Adrenal gland (tissue), 12 donors: Measurements from ENCODE around the gene RMI1. TPM values are rescaled to one million over a fixed set of nuclear protein-coding genes. Genes with fewer than 3 reads are reported as not detected.
"Not testable (repeated sequence)": the region's sequence is repeated elsewhere in the genome, so short reads cannot be mapped to it uniquely, and the experiment has no call there.

ENCODE experiments used
- DNase-seq, 7 donors: peaks; one replicate each; pipeline ENCODE4 v3.0.0-alpha.2; 2019 to 2020
- H3K27ac ChIP-seq, 5 donors: fragments of 200-600 bp; sonication (generic) in 4 of 5; 1 replicate in 3 of 5; 2 replicates in 2 of 5; pipeline versions ENCODE4 v1.5.1 to v1.8.0; 2016 to 2020; ENCODE audit warnings: mild to moderate bottlenecking in 1 of 5
- H3K27me3 ChIP-seq: fragments of 200-600 bp; 2 replicates; pipeline ENCODE4 v1.8.0; 2021
- H3K36me3 ChIP-seq, 2 donors: fragments of 200-600 bp; replicated peaks in 1 of 2; 1 replicate in 1 of 2; 2 replicates in 1 of 2; pipeline versions ENCODE4 v1.5.1 to v1.8.0; 2018 to 2022
- H3K4me1 ChIP-seq, 2 donors: fragments of 200-600 bp; replicated peaks in 1 of 2; 1 replicate in 1 of 2; 2 replicates in 1 of 2; pipeline versions ENCODE4 v1.5.1 to v1.8.0; 2018 to 2021
- H3K4me3 ChIP-seq, 4 donors: fragments of 200-600 bp; sonication (generic) in 3 of 4; one replicate each; pipeline ENCODE4 v1.5.1; 2016 to 2018
- H3K9me3 ChIP-seq, 3 donors: fragments of 200-600 bp; sonication (generic) in 1 of 3; replicated peaks in 1 of 3; 1 replicate in 2 of 3; 2 replicates in 1 of 3; pipeline versions ENCODE4 v1.5.1 to v1.8.0; 2016 to 2021
- POLR2A ChIP-seq, 2 donors: fragments of 450-650 bp; IDR thresholded peaks; one replicate each; pipeline ENCODE4 v1.6.1; 2017; ENCODE audit warnings: antibody characterized with exemption in 2 of 2, mild to moderate bottlenecking in 2 of 2, moderate library complexity in 1 of 2
- WGBS, 4 donors: extraction: QIAGEN DNeasy Blood & Tissue Kit in 2 of 4; methylation state at CpG; one replicate each; pipeline versions ENCODE4 v1.1.5 to v1.1.7; 2013 to 2017; 5-methylcytosine and 5-hydroxymethylcytosine counted together
- intact Hi-C, 2 donors: fragments of 100-400 bp; cut with DNase I; formaldehyde crosslinking; loops; one replicate each; pipeline versions ENCODE4 v1.14.1 to v1.15.0; 2022 to 2023
- polyA plus RNA-seq, 3 donors: library from polyadenylated mRNA; stranded (reverse); fragments of 200-250 nt in 2 of 3; fragments of 350-450 nt in 1 of 3; fragmentation: Illumina TruSeq in 1 of 3; extraction: RNeasy Lipid Tissue Mini Kit (QIAGEN cat#74804) in 1 of 3; gene quantifications; one replicate each; pipeline ENCODE4 v1.2.3, GENCODE V29; 2013 to 2014
- total RNA-seq, 9 donors: library from RNA; depleted of rRNA in 4 of 9; stranded (reverse); fragments of >200 nt in 4 of 9; fragments of 120-200 nt in 1 of 9; fragmentation: NEBNext Ultra II Directional in 1 of 9; extraction: Animal tissue kit (Norgen Biotek cat#: 25700) in 1 of 9; gene quantifications; one replicate each; pipeline versions ENCODE4 v1.1.0 to v1.2.4, GENCODE V29; 2013 to 2023
- TF ChIP-seq, protein P1 (sequence below), 6 experiments: fragments of 450-650 bp in 4 of 6; fragments of 200-600 bp in 2 of 6; sonication (generic) in 1 of 6; IDR thresholded peaks; 1 replicate in 5 of 6; 2 replicates in 1 of 6; pipeline versions ENCODE4 v1.5.1 to v1.8.0; 2016 to 2021; ENCODE audit warnings: antibody characterized with exemption in 6 of 6, mild to moderate bottlenecking in 2 of 6, moderate library complexity in 1 of 6
- donor health status: healthy with polysubstance abuse.
- donor health status: Bipolar disorder and iron deficiency.
- donor health status: DM: yes; HTN: yes; CAD: no.
- donor health status: DM: no; HTN: no; CAD: no.
- donor health status: DM: no; HTN: no; CAD: no.
- donor health status: DM: yes; HTN: yes; CAD: no.

The RMI1 gene
- total and polyA plus RNA-seq, 12 donors = 2.3 to 21.7 (median 7.8) TPM

DNA sequence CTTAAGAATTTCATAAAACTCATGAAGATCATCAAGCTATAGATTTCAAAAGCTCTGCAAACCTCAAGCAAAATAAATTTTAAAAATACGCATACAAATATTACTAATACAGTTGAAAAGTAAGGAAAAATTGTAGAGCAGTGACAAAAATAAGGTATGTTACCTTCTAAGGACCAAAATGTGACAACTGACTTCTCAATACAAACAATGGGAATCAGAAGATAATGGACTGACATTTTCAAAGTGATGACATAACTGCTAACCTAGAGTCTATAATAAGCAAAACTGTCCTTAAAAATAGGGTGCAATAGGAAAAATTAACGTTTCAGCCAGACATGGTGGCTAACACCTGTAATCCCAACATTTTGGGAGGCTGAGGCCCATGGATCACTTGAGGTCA lies 27.1 kb downstream of the RMI1 start:
- intact Hi-C loops = no loop called here
- Histone ChIP-seq H3K4me3 (no peak overlapping the region), H3K27ac (no peak overlapping the region), H3K4me1 (no peaks in the 10 kb centered on the region), H3K36me3 (no peaks in the 10 kb centered on the region), H3K27me3 (no peaks in the 10 kb centered on the region), H3K9me3 (no peaks in the 10 kb centered on the region)
- WGBS, 4 donors = 91 to 99% (median 94%) methylated on average over 2 of the region's 2 CpGs
- no peak for TF ChIP-seq POLR2A (IDR thresholded peaks at IDR 0.05)
- TF ChIP-seq, protein P1, sequence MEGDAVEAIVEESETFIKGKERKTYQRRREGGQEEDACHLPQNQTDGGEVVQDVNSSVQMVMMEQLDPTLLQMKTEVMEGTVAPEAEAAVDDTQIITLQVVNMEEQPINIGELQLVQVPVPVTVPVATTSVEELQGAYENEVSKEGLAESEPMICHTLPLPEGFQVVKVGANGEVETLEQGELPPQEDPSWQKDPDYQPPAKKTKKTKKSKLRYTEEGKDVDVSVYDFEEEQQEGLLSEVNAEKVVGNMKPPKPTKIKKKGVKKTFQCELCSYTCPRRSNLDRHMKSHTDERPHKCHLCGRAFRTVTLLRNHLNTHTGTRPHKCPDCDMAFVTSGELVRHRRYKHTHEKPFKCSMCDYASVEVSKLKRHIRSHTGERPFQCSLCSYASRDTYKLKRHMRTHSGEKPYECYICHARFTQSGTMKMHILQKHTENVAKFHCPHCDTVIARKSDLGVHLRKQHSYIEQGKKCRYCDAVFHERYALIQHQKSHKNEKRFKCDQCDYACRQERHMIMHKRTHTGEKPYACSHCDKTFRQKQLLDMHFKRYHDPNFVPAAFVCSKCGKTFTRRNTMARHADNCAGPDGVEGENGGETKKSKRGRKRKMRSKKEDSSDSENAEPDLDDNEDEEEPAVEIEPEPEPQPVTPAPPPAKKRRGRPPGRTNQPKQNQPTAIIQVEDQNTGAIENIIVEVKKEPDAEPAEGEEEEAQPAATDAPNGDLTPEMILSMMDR (IDR thresholded peaks at IDR 0.05) = no peak
- no peak for DNase-seq

DNA sequence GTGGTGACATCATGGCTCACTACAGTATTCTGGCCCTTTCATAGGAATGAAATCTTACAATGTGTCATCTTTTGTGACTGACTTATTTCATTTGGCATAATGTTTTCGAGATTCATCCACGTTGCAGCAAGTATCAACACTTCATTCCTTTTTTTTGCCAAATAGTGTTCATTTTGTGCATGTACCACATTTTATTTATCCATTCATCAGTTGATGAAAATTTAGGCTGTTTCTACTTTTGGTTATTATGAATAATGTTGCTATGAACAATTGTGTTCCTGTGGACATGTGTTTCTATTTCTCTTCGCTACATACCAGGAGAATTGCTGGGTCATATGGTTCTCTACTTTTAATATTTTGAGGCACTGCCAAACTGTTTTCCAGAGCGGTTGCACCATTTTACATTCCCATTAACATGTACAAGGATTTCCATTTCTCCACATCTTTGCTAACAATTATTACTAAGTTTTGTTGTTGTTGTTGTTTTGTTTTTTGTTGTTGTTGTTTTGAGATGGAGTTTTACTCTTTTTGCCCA lies 43.5 kb downstream of the RMI1 start:
- Histone ChIP-seq H3K36me3 (no peaks in the 10 kb centered on the region), H3K27me3 (no peaks in the 10 kb centered on the region), H3K9me3 (no peaks in the 10 kb centered on the region), H3K4me1 (no peaks in the 10 kb centered on the region), H3K27ac (no peak overlapping the region), H3K4me3 (no peak overlapping the region)
- intact Hi-C loops = no loop called here
- TF ChIP-seq, protein P1 (IDR thresholded peaks at IDR 0.05) = no peak
- TF ChIP-seq POLR2A (IDR thresholded peaks at IDR 0.05) = no peak
- 63 to 98% (median 84%) methylated on average over 4 of the region's 4 CpGs for WGBS, 4 donors
- DNase-seq = no peak

DNA sequence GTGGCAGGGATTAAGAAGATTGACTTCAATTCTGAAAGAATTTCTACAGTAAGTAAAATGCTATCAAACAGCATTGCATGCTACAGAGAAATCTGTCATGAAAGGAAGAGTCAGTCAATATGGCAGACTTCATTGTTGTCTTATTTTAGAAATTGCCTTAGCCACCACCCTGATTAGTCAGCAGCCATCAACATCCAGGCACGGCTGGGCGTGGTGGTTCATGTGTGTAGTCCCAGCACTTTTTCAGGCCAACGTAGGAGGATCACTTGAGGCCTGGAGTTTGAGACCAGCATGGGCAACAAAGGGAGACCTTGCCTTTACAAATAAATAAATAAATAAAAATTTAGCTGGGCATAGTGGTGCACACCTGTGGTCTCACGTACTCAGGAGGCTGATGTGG lies 46.6 kb downstream of the RMI1 start:
- no peak for DNase-seq
- Histone ChIP-seq H3K36me3 (no peaks in the 10 kb centered on the region), H3K9me3 (no peaks in the 10 kb centered on the region), H3K27me3 (no peaks in the 10 kb centered on the region), H3K4me3 (no peak overlapping the region), H3K27ac (no peak overlapping the region), H3K4me1 (no peaks in the 10 kb centered on the region)
- TF ChIP-seq, protein P1 (IDR thresholded peaks at IDR 0.05) = no peak
- no peak for TF ChIP-seq POLR2A (IDR thresholded peaks at IDR 0.05)
- intact Hi-C loops = no loop called here
- WGBS, 4 donors = 83 to 95% (median 89%) methylated on average over 4 of the region's 4 CpGs

DNA sequence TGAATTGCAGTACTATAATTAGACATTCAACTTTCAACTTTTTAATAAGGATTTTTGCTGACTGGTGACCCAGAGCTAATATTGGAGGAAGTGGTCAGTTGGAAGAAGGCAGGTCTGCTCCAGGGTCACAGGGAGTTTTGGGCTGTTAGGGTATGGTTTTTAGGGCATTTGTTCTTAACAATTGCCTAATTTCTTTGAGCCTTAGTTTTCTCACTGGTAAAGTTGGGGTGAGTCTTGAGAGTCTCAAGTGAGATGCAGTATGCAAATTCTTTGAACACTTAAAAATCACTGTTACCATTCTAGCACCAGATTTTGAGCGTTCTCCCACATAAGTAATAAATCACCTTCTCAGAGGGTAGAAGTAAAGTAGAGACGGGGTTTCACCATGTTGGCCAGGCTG lies 50.9 kb downstream of the RMI1 start:
- H3K4me1 ChIP-seq = no peaks in the 10 kb centered on the region
- DNase-seq = no peak
- no peak overlapping the region for H3K4me3 ChIP-seq
- no peaks in the 10 kb centered on the region for H3K9me3 ChIP-seq
- no peaks in the 10 kb centered on the region for H3K27me3 ChIP-seq
- TF ChIP-seq, protein P1 (IDR thresholded peaks at IDR 0.05) = no peak
- no peak for TF ChIP-seq POLR2A (IDR thresholded peaks at IDR 0.05)
- H3K36me3 ChIP-seq = no peaks in the 10 kb centered on the region
- no peak overlapping the region for H3K27ac ChIP-seq
- intact Hi-C loops = no loop called here
- 73 to 95% (median 88%) methylated on average over 2 of the region's 2 CpGs for WGBS, 4 donors

DNA sequence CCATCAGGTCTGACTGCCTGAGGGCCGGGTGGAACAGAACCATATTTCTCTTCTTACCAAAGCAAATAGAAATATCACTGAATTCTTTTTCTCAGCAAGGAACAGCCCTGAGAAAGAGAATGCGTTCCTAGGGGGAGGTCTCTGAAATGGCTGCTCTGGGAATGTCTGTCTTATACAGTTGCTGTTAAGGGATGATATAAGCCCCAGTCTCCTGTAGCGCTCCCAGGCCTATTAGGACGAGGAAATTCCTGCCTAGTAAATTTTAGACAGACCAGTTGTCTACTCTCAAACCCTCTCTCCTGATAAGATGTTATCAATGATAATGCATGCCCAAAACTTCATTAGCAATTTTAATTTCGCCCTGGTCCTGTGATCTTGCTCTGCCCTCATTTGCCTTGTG lies 61.3 kb downstream of the RMI1 start:
- H3K4me1 ChIP-seq, intact Hi-C loops, H3K9me3 ChIP-seq, H3K27me3 ChIP-seq, DNase-seq, H3K4me3 ChIP-seq, H3K27ac ChIP-seq, H3K36me3 ChIP-seq: not testable (repeated sequence)
- WGBS, 4 donors = 72 to 83% (median 83%) methylated on average over 5 of the region's 5 CpGs
